BJ (cell line): ENCODE measurements around the gene MTFP1. TPM values are rescaled to one million over a fixed set of nuclear protein-coding genes. Genes with fewer than 3 reads are reported as not detected.

Experiments used
- CTCF ChIA-PET: fragments of 350-600 bp; formaldehyde crosslinking; extraction: SDS; loops from one replicate; lab custom pipeline; 2021; ENCODE audit warnings: antibody characterized with exemption, inconsistent platforms; lab: Yijun Ruan, JAX
- POLR2A ChIA-PET: fragments of 300-600 bp; sonication (Branson Sonifier 250); formaldehyde crosslinking; extraction: SDS; loops from one replicate; lab custom pipeline; 2021; ENCODE audit warnings: antibody characterized with exemption; lab: Charles Lee
- DNase-seq: peaks from one replicate; pipeline ENCODE4 v3.0.0-alpha.2; 2011; ENCODE audit warnings: low read depth
- H3K27me3 ChIP-seq: 2 replicates; pipeline ENCODE4 v1.6.0; 2011; ENCODE audit warnings: low read length; ENCODE audit not compliant: control insufficient read depth, insufficient read depth
- H3K36me3 ChIP-seq: 2 replicates; pipeline ENCODE4 v1.5.1; 2011; ENCODE audit warnings: low read length; ENCODE audit not compliant: control insufficient read depth, insufficient read depth
- H3K4me3 ChIP-seq: 2 replicates; pipeline ENCODE4 v1.5.1; 2011; ENCODE audit warnings: low read depth, mild to moderate bottlenecking, control low read depth, low read length
- CTCF ChIP-seq: IDR thresholded peaks from 2 replicates; pipeline ENCODE4 v1.5.1; 2011; ENCODE audit warnings: low read depth, mild to moderate bottlenecking, control low read depth, inconsistent platforms, low read length, moderate library complexity; ENCODE audit not compliant: insufficient read depth
- polyA plus RNA-seq: library from polyadenylated mRNA; depleted of rRNA; stranded (reverse); fragments of >200 nt; gene quantifications from 2 replicates; pipeline ENCODE4 v1.2.3, GENCODE V29; 2011

The MTFP1 gene
- polyA plus RNA-seq, 1 experiment, result 8.3 TPM

- peaks cover 30% of the 10 kb centered on the region for H3K36me3 ChIP-seq
Observed at GRCh38 chr22:30414525-30415047, 11.0 kb upstream of the MTFP1 start.

DNA sequence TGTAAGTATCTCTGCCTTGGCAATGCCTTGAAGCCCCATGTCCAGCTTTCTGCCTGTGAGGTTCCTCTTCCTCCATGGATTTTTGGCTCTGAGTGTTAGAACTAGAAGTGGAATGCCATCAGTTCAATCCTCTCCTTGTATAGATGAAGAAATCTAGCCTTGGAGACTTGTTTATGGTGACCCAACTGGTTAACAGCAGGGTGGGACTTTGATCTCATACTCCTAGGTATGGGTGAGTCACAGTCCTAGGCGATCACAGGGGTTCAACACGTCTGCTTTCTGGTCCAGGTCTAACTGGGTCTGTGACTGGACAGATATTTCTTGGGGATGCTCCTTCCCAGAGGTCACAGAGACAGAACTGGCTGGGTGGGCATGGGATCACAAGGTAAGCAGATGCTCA is 9.2 kb upstream of the MTFP1 start:
- peaks cover 22% of the 10 kb centered on the region for H3K36me3 ChIP-seq

More at GRCh38 chr22:30414525-30415047, 11.0 kb upstream of the MTFP1 start:
- ChIA-PET CTCF (interaction anchor here (0.7 to 1.1 kb wide), 4 partner anchors 8 to 18 kb away, joined by 3 to 5 read pairs (median 3); partner anchors contain the start of gene SEC14L2), POLR2A (no interaction called here)
- no peak for TF ChIP-seq CTCF
- Histone ChIP-seq H3K4me3 (no peak overlapping the region), H3K27me3 (no peaks in the 10 kb centered on the region)
- no peak for DNase-seq

DNA sequence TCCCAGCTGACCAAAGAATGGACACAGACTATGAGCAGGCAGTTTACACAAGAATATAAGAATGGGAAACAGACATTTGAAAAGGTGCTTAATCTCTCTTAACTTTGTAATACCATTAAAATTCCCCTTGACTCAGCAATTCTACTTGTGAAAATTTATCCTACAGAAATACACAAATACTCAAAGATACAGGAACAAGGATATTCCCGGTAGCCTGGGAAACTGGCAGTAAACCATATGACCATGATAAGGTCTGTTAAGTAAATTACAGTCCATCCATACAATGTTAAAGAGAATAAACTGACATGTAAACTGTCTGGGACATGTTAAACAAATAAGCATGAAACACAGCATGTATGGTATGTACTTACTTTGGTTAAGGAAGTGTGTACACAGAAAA is 8.7 kb upstream of the MTFP1 start:
- no peaks in the 10 kb centered on the region for H3K27me3 ChIP-seq
- POLR2A ChIA-PET, result no interaction called here
- no peak for DNase-seq
- CTCF ChIA-PET, result interaction anchor here (1.8 kb wide), 1 partner anchor 28 kb away, joined by 4 read pairs; no protein-coding TSS in a partner anchor
- no peak for TF ChIP-seq CTCF
- H3K36me3 ChIP-seq, result peaks cover 20% of the 10 kb centered on the region
- no peak overlapping the region for H3K4me3 ChIP-seq

More for the DNA sequence above, 9.2 kb upstream of the MTFP1 start:
- Histone ChIP-seq H3K27me3 (no peaks in the 10 kb centered on the region), H3K4me3 (no peak overlapping the region)
- no peak for DNase-seq
- ChIA-PET CTCF (no interaction called here), POLR2A (no interaction called here)
- no peak for TF ChIP-seq CTCF

DNA sequence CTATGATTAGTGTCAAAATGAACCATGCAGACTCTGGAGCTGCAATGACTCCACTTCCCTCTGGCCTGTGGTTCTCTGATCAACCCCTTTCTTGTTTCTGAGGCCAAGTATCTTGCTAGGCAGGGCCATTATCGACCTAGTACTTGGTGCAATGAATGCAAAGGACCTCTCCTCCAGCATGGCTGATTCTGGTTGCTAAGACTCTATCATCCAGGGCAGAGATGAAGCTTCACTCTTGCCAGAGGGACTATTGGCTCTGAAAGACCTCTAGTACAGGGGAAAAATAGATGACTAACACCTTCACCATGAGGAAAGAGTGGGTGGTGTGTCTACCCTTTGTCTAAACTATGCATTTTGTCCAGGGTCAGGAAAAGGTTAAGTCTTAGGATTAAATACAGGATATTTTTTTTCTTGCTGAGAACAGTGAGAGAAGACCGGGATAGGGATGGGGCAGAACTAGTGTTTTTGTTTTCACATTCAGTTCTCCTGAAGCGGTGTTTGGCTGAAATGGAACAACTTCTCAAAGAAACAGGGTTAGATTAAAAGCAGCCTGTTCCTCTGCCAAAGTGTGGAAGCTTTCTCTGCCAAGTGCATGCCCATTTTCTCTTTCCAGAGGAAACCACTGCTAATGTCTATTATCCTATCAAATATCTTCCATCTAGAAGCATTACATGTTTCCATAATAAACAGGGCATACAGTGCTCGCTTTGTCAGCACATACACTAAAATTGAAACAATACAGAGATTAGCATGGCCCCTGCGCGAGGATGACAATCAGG is 5.0 kb upstream of the MTFP1 start:
- CTCF ChIA-PET, result interaction anchor here (1.5 kb wide), 1 partner anchor 19 kb away, joined by 4 read pairs; no protein-coding TSS in a partner anchor

More for the DNA sequence above, 5.0 kb upstream of the MTFP1 start:
- H3K36me3 ChIP-seq, result peaks cover 13% of the 10 kb centered on the region
- POLR2A ChIA-PET, result no interaction called here
- TF ChIP-seq CTCF, result no peak
- H3K27me3 ChIP-seq, result no peaks in the 10 kb centered on the region
- H3K4me3 ChIP-seq, result no peak overlapping the region
- peak; percentile 52 for DNase-seq
